GM21367 (cell line): Measurements from ENCODE around the gene ACSL4.
"Not testable (repeated sequence)": the region's sequence is repeated elsewhere in the genome, so short reads cannot be mapped to it uniquely, and the experiment has no call there.

Experiments used
- ATAC-seq: cut with Tn5 transposase; IDR thresholded peaks from one replicate; pipeline ENCODE4 v1.9.1; 2021; ENCODE audit not compliant: unreplicated experiment

ACSL4 gene

GRCh38 chrX:109732807-109733612 is at the start of gene ACSL4:
ACSL4 (minus strand) TSS chrX:109733257; CDS start chrX:109683363, 49,894 bp downstream.
- peak; percentile 75 for ATAC-seq

GRCh38 chrX:109777749-109778148 is 44.7 kb upstream of the ACSL4 start:
- ATAC-seq: no peak

DNA sequence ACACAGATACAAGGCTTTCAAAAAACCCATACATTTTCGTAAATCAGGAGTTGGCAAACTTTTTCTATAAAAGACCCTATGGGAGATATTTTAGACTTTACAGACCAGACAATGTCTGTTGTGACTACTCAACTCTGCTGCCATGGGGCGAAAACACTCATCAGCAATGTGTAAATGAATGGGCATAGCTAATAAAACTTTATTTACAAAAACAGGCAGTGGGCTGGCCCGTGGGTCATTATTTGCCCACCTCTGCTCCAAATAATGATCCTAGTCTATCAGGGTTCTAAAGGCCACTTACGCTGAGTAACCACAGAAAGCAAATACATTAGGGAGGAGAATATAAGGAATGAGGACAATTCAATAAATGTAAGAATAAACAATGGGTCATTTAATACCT is 43.9 kb upstream of the ACSL4 start:
- ATAC-seq: no peak

GRCh38 chrX:109776432-109776831 is 43.4 kb upstream of the ACSL4 start:
- ATAC-seq: no peak

GRCh38 chrX:109775386-109775785 is 42.3 kb upstream of the ACSL4 start:
- no peak for ATAC-seq

GRCh38 chrX:109774706-109775105 is 41.6 kb upstream of the ACSL4 start:
- ATAC-seq: peak; percentile 97

DNA sequence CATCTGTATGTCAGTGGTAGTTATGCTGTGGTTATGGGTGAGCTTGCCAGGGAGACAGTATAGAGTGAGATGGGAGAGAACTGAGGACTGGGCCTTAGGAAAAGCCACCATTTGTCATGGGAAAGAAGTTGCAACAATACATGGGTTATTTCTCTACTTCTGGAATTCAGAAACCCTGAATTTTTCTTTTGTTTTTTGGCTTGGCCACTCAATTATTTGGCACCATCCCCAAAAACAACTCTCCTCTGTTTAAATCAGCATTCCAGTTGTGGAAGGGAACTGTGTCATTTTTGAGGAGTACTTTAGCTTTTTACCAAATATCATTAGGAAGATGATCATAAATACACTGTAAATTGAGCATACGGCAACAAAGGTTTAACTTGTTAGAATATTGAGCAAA is 41.1 kb upstream of the ACSL4 start:
- ATAC-seq: no peak

DNA sequence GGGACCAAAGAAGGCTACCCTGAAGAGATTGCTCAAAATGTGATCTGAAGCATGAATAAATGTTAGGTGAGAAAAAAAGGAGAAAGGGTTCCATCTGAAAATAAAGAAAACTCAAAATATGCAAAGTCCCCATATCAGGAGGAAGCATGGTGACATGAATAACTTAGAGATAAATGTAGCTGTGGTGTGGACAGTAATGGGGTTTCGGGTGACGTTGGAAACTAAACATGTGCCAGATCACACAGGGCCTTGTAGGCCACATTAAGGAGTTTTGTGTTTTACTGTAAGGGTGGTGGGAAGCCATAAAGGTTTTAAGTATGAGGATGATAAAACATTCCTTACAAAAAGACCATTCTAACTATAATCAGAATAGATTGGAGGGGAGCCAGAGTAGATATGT is 40.3 kb upstream of the ACSL4 start:
- no peak for ATAC-seq

DNA sequence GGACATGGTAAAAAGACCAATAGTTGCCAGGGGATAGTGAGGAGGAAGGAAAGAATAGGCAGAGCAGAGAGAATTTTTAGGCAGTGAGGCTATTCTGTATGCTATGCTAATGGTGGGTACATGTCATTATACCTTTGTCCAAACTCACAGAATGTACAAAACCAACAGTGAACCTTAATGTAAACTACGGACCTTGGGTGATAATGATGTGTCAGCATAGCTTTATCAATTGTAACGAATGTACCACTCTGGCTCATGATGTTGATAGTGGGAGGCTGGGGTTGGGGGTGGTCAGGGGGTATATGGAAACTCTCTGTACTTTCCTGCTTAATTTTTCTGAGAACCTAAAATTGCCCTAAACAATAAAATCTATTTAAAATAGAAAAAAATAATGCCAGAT is 37.7 kb upstream of the ACSL4 start:
- ATAC-seq: no peak

DNA sequence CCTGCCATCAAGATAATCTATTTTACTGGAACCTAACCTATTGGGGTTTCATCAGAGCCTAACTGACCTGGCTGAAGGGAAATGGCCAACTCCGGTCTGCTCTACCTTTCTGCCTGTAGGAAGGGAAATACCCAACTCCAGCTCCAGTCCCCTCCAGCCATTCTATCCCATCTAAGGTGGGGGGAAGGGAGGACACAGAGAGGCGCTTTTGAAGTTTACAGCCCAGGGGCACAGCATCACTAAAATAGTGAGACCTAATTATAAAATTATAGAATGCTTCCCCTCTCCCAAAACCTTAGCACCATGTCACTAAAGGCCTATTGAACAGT is 27.8 kb upstream of the ACSL4 start:
- ATAC-seq: no peak

GRCh38 chrX:109760209-109760921 is 27.3 kb upstream of the ACSL4 start:
- ATAC-seq: no peak

GRCh38 chrX:109753256-109753655 is 20.2 kb upstream of the ACSL4 start:
- no peak for ATAC-seq

GRCh38 chrX:109751698-109752097 is 18.6 kb upstream of the ACSL4 start:
- no peak for ATAC-seq

DNA sequence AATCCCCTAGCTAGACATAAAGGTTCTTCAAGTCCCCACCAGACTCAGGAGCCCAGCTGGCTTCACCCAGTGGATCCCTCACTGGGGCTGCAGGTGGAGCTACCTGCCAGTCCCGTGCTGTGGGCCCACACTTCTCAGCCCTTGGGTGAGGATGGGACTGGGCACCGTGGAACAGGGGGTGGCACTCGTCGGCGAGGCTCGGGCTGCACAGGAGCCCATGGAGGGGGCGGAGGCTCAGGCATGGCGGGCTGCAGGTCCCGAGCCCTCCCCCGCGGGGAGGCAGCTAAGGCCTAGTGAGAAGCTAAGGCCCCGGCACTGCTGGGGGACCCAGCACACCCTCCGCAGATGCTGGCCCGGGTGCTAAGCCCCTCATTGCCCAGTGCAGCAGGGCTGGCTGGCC is 16.1 kb upstream of the ACSL4 start:
- no peak for ATAC-seq

GRCh38 chrX:109747681-109748080 is 14.6 kb upstream of the ACSL4 start:
- no peak for ATAC-seq

DNA sequence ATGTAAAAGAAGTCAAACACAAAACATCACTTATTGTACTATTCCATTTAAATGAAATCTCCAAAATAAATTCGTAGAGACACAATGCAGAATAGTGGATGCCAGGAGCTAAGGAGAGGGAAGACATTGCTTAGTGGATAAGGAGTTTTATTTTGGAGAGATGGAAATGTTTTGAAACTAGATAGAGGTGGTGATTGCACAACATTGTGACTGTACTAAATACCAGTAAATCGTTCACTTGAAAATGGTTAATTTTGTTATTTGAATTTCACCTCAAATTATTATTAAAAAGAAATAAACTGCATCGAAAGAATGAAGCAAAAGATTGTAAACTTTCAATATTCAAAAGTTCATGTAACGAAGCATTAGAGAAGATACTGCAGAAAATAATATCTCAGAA is 9.7 kb upstream of the ACSL4 start:
- no peak for ATAC-seq

DNA sequence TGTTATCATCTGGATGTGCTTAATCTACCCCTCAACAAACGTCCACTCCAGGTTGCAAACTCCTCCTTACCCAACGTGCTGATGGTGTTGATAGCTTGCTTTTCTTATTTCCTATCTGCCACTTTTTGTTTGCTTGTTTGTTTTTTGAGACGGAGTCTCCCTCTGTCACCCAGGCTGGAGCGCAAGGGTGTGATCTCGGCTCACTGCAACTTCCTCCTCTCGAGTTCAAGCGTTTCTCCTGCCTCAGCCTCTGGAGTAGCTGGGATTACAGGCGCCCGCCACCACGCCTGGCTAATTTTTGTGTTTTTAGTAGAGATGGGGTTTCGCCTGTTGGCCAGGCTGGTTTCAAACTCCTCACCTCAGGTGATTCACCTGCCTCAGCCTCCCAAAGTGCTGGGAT is 7.8 kb upstream of the ACSL4 start:
- not testable (repeated sequence) for ATAC-seq

- ATAC-seq: no peak
Measured at GRCh38 chrX:109740433-109740809, 7.4 kb upstream of the ACSL4 start.

DNA sequence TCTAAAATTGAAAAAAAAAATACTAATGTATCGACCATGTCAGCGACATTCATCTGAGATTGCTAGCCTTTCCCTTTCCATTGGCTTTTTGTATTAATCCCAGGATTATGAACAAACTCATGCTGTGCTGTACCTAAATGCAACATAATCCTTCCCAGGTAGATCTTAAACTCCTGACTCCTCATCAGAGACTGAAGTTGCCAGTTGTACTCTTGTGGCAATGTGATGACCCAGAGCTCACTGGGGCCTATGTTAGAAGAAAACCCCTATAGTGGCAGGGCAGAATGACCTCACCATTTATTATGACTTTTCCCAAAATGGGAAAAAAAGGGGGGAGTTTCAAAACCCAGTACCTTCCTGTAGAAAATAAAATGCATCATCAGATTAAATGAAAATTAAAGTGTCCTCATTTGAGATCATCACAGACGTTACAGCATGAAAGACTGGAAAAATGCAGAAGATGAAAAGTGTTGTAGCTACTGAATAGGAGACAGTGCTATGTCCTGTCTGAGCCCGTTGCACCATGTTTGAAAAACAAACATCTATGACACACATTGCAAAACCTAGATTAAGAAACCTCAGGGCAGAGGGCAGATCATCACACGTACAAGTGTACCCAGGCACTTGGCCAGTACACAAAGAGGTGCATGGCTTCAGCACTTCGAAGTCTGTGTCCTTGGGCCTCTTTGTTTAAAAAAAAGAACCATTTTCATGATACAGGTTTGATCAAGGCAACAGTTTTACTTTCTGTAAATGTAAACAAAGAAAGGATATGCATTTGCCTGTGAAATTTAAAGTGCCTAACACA is 6.8 kb upstream of the ACSL4 start:
- ATAC-seq: no peak

- ATAC-seq: no peak
Measured at GRCh38 chrX:109735202-109735744, 2.2 kb upstream of the ACSL4 start.

GRCh38 chrX:109733613-109734083 is 591 bp upstream of the ACSL4 start:
- ATAC-seq: no peak
